ENCODE results near the gene ZC3H15.
"Not testable (repeated sequence)": the region's sequence is repeated elsewhere in the genome, so short reads cannot be mapped to it uniquely, and the experiment has no call there.

ZC3H15 gene

DNA sequence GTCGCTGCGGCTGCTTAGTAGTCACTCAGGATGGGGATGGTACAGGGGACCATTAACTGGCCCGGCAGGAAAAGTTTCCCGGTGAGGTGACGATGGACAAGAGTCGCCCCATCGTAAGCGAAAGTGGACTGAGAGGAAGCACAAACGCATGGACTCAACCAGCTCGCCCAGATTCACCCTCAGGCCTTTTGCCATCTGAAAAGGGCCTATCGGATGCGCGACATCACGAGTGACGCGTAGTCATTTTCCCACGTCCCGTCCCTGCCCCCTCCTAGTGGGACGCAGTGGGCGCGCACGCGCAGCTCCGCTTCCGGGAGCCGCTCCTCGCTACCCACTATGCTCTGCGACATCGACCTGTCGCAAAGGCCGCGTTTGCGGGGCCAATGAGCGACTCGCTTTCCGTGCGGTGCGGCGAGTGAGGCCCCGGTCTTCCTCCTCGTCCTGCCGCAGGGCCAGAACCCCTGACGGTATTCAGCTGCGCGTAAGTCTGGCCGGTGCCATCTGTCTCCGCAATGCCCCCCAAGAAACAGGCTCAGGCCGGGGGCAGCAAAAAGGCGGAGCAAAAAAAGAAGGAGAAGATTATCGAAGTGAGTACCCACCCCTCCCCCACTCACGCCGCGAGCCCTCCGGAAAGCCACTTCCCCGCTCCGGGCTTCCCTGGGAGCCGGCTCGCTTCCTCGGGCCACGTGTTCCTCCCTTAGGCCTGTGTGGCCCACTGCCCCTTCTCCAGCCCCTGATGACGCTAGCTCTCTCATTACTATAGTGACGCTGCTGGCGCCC lies at the start of gene ZC3H15:
TSS of gene ZC3H15 (plus strand) at position 390 of the 780 bp plus-strand sequence. CDS start at position 513, 123 bp downstream.
- DNase-seq: peak; percentile 91

DNA sequence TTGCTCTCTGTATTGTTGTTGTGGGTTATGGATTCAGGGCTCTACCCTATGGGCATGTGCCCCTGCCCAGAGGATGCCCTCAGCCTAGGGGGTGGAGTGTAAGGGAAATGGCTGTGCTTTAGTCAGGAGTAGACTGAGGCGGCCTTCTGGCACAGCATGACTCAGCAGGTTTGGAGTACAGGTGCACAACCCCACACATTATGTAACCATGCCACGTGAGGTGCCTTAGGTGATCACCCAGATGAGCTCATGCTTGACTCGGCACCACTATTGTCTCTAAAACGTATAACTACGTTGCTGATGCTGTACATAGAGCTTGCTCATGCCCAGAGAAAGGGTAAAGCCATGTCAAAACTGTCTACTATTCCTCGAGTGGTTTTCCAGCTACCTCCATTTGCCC lies 48.3 kb upstream of the ZC3H15 start:
- no peak for DNase-seq

DNA sequence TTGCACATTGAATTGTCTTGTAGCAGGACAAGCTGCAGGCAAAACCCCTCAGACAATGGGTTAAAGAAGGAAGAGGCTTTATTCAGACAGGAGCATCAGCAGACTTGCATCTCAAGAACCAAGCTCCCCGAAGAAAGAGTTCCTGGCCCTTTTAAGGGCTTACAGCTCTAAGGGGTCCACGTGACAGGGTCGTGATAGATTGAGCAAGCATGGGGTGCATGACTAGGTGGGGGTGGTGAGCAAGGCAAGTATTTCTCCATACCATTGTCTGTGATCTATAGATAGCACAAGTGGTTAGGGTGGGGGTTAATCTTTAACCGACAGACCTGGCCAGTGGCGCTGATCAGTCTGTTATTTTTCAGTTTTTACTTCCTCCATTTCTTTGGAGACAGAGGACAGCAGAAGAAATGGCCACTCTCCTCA lies 46.4 kb upstream of the ZC3H15 start:
- not testable (repeated sequence) for DNase-seq

- no peak for DNase-seq
These were observed 45.6 kb upstream of the ZC3H15 start for GRCh38 chr2:186440506-186440905.

- no peak for DNase-seq
These were observed 43.2 kb upstream of the ZC3H15 start for GRCh38 chr2:186442885-186443284.

- DNase-seq: no peak
These were observed 42.2 kb upstream of the ZC3H15 start for GRCh38 chr2:186443851-186444250.

- DNase-seq: no peak
These were observed 40.6 kb upstream of the ZC3H15 start for GRCh38 chr2:186445506-186445905.

- DNase-seq: no peak
These were observed 30.4 kb upstream of the ZC3H15 start for GRCh38 chr2:186455613-186456012.

- no peak for DNase-seq
These were observed 29.1 kb upstream of the ZC3H15 start for GRCh38 chr2:186456941-186457340.

GRCh38 chr2:186457908-186458307 lies 28.2 kb upstream of the ZC3H15 start:
- DNase-seq: no peak

DNA sequence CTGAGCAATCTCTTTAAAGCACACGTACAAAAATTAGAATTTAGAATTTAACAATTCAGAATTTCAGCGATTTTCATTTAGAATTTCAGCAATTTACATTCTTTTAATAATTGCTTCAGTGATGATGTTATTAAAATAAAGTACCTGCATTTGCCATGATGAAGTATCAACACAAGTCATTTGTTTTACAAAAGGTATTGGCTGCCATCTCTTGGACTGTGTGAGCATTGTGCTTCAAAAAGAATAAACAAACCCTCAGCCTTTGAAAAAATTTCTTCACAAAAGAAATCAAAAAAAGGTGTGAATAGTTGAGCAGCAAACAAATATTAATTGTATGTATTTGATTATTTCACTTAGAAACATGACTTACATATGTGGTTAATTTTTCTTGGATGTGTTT lies 27.1 kb upstream of the ZC3H15 start:
- no peak for DNase-seq

GRCh38 chr2:186460465-186460864 lies 25.6 kb upstream of the ZC3H15 start:
- DNase-seq: no peak

GRCh38 chr2:186466743-186467142 lies 19.3 kb upstream of the ZC3H15 start:
- no peak for DNase-seq

GRCh38 chr2:186467421-186467820 lies 18.6 kb upstream of the ZC3H15 start:
- no peak for DNase-seq

DNA sequence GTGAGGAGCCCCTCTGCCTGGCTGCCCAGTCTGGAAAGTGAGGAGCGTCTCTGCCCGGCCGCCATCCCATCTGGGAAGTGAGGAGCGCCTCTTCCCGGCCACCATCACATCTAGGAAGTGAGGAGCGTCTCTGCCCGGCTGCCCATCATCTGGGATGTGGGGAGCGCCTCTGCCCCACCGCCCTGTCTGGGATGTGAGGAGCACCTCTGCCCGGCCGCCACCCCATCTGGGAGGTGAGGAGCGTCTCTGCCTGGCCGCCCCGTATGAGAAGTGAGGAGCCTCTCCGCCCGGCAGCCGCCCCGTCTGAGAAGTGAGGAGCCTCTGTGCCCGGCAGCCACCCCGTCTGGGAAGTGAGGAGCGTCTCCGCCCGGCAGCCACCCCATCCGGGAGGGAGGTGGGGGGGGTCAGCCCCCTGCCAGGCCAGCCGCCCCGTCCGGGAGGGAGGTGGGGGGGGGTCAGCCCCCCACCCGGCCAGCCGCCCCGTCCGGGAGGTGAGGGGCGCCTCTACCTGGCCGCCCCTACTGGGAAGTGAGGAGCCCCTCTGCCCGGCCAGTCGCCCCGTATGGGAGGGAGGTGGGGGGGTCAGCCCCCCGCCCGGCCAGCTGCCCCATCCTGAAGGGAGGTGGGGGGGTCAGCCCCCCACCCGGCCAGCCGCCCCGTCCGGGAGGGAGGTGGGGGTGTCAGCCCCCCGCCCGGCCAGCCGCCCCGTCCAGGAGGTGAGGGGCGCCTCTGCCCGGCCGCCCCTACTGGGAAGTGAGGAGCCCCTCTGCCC lies 13.2 kb upstream of the ZC3H15 start:
- not testable (repeated sequence) for DNase-seq

- DNase-seq: not testable (repeated sequence)
These were observed 11.8 kb upstream of the ZC3H15 start for GRCh38 chr2:186474239-186474638.

- no peak for DNase-seq
These were observed 8.3 kb upstream of the ZC3H15 start for GRCh38 chr2:186477790-186478189.

- DNase-seq: no peak
These were observed 5.1 kb upstream of the ZC3H15 start for GRCh38 chr2:186480991-186481390.

- no peak for DNase-seq
These were observed 1.9 kb upstream of the ZC3H15 start for GRCh38 chr2:186484062-186484735.

DNA sequence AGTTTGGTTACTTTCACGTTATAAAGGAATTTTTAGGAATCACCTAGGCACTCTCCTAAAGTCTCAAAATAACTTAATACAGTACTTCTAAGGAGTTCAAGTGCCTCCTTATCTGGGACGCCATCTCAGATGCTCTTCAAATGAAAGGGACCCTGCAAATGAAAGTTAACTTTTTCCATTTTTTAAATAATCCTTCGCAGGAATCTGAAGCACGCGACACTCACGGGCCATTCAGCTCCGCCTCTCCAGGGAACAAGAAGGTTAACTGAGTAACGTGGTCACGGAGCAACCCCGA lies 537 bp upstream of the ZC3H15 start:
- no peak for DNase-seq

GRCh38 chr2:186486651-186487647 lies 889 bp downstream of the ZC3H15 start:
- DNase-seq: no peak

GRCh38 chr2:186493564-186494085 lies 7.6 kb downstream of the ZC3H15 start:
- no peak for DNase-seq
